Right atrium auricular region (tissue), 2 donors: Measurements from ENCODE around the gene NEMP2. TPM values are rescaled to one million over a fixed set of nuclear protein-coding genes. Genes with fewer than 3 reads are reported as not detected.

Experiments
- DNase-seq: peaks from one replicate; pipeline ENCODE4 v3.0.0-alpha.2; 2019; ENCODE audit warnings: low spot score
- H3K27ac ChIP-seq, 2 donors: fragments of 200-600 bp; sonication (generic); 1 replicate in 1 of 2; 2 replicates in 1 of 2; pipeline ENCODE4 v1.5.1; 2016 to 2019
- H3K27me3 ChIP-seq, 2 donors: fragments of 200-600 bp; sonication (generic); one replicate each; pipeline versions ENCODE4 v1.5.1 to v1.6.0; 2017 to 2019
- H3K36me3 ChIP-seq: fragments of 200-600 bp; sonication (generic); one replicate; pipeline ENCODE4 v1.5.1; 2016
- H3K4me1 ChIP-seq, 2 donors: fragments of 200-600 bp; sonication (generic); one replicate each; pipeline versions ENCODE4 v1.5.1 to v1.6.0; 2017 to 2019
- H3K4me3 ChIP-seq, 2 donors: fragments of 200-600 bp; sonication (generic); 1 replicate in 1 of 2; 2 replicates in 1 of 2; pipeline ENCODE4 v1.5.1; 2017 to 2019; ENCODE audit warnings: mild to moderate bottlenecking in 1 of 2, moderate library complexity in 1 of 2
- H3K9me3 ChIP-seq, 2 donors: fragments of 200-600 bp; sonication (generic); one replicate each; pipeline ENCODE4 v1.5.1; 2019
- total RNA-seq, 2 donors: library from RNA; depleted of rRNA; stranded (reverse); fragments of >200 nt; gene quantifications; one replicate each; pipeline ENCODE4 v1.1.0, GENCODE V29; 2016
- TF ChIP-seq, protein P1 (sequence below), 2 donors: fragments of 200-600 bp; sonication (generic); IDR thresholded peaks; one replicate each; pipeline ENCODE4 v1.5.1; 2019; ENCODE audit warnings: antibody characterized with exemption in 2 of 2

Gene NEMP2
- total RNA-seq, 2 donors from 2014 or later: 2.7 to 3.3 TPM

DNA sequence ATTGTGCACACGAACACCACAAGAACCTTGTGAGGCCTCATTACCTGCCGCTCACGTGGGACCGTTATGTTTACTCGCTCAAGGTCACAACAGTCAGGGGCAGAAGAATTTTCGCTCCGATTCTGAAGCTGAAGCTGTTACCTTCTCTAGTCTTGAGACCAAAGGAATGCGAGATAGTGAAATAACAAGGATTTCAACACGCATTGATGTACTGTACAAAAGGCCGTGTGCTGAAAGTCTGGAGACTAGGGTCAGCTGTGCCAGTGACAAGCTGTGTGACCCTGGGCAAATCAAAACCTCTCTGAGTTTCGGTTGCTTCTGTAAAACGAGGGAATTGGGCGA is 583 bp downstream of the NEMP2 start:
- TF ChIP-seq, protein P1, sequence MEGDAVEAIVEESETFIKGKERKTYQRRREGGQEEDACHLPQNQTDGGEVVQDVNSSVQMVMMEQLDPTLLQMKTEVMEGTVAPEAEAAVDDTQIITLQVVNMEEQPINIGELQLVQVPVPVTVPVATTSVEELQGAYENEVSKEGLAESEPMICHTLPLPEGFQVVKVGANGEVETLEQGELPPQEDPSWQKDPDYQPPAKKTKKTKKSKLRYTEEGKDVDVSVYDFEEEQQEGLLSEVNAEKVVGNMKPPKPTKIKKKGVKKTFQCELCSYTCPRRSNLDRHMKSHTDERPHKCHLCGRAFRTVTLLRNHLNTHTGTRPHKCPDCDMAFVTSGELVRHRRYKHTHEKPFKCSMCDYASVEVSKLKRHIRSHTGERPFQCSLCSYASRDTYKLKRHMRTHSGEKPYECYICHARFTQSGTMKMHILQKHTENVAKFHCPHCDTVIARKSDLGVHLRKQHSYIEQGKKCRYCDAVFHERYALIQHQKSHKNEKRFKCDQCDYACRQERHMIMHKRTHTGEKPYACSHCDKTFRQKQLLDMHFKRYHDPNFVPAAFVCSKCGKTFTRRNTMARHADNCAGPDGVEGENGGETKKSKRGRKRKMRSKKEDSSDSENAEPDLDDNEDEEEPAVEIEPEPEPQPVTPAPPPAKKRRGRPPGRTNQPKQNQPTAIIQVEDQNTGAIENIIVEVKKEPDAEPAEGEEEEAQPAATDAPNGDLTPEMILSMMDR (IDR thresholded peaks at IDR 0.05): no peak
- Histone ChIP-seq H3K36me3 (no peaks in the 10 kb centered on the region), H3K4me1 (peaks cover 0 to 48% of the 10 kb centered on the region in 2 donors), H3K9me3 (peaks cover 0 to 2% of the 10 kb centered on the region in 2 donors), H3K27me3 (no peaks in the 10 kb centered on the region), H3K27ac (peak overlapping the region; percentile 97 to 98), H3K4me3 (peak overlapping the region; percentile 55 to 81)
- no peak for DNase-seq

DNA sequence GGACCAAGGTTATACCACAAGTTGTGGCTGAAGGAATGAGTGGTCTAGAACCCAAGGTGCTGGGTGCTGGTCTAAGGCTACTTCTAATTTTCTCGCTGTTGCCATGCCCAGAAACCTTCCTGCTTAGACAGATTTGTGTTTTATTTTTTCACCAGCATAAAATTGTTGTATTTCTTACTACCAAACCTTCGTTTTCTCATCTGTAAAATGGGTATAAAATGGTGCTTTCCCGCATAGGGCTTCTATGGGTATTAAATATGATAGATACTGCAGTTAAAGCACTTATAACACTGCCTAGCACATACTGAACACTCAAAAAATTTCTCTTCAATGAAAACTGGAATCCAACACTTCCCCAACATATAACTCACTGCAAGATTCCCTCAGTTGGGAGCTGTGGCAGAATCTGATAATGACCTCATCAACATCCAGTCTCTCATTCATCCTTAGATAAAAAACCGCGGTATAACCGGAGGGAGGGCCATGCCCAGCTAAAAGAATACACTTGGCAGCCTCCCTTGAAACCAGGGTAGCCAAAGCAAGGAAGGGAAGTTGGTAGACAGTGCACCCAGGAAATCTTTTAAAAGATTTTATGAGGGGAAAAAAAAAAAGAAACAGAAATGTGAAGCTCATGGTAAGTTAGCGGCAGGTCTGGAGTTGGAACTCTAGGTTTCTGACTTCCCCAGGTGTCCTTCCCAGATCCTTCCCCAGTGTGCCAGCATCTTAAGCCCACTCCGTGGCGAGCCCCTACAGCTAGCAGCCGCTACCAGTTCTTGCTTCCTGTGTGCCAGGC is 1.2 kb downstream of the NEMP2 start:
- Histone ChIP-seq H3K4me1 (peaks cover 0 to 48% of the 10 kb centered on the region in 2 donors), H3K27ac (peak overlapping the region; percentile 97 to 98), H3K4me3 (peak overlapping the region; percentile 55 to 81), H3K27me3 (no peaks in the 10 kb centered on the region), H3K9me3 (no peaks in the 10 kb centered on the region), H3K36me3 (no peaks in the 10 kb centered on the region)
- DNase-seq: no peak
- TF ChIP-seq, protein P1 (IDR thresholded peaks at IDR 0.05): no peak

DNA sequence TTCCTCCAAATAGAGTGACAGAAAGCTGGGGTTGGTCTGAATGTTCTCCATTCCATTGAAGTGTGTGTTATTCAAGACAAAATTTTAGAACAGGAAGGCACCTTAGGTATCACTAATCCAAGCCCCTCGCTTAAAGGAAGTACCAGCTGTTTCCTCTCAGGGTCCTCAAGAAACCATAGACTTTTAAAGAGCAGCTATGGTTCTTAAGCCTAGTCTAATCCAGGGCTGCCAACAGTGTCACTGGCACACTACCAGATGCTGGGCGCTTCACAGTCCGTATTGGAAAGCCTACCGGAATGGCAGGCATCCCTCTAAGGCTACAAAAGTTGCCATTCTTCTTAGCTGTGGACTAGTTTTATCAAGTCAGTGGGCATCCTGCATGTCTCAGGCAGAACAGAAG is 1.9 kb downstream of the NEMP2 start:
- no peaks in the 10 kb centered on the region for H3K36me3 ChIP-seq
- H3K27me3 ChIP-seq: no peaks in the 10 kb centered on the region
- TF ChIP-seq, protein P1 (IDR thresholded peaks at IDR 0.05): no peak
- no peak overlapping the region for H3K4me3 ChIP-seq
- H3K4me1 ChIP-seq: peaks cover 0 to 48% of the 10 kb centered on the region in 2 donors
- H3K27ac ChIP-seq: peak overlapping the region; percentile 41 to 98
- no peak for DNase-seq
- no peaks in the 10 kb centered on the region for H3K9me3 ChIP-seq

DNA sequence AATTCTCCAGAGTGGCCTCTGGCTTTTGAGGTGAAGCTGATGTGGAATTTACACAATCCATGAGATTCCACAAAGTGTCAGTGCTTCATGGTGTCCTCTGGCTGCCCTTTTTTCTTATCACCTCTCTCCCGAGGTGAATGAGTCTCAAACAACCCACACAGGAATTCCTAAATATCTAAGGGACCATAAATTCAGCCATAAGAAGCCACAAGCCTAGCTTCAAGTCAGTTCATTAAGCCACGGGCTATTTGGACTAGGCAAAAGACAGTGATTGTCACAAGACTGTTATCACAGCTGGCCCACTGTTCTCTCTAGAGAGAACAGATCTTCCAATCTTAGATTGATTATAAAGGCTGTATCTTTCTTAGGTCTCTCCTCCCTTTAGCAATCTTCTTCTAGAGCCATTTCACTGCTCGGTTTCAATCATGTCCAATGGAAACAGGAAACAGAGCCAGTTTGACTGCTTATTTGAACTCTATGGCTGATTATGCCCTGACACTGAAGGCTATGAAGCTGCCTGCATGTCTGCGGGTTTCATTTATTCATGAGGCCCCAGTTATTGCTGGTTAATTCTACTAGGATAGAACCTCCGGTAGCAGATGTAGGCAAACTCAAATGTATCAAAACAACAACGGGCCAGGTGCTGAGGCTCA is 4.1 kb downstream of the NEMP2 start:
- H3K27ac ChIP-seq: peak overlapping the region; percentile 10 to 36
- no peak for DNase-seq
- TF ChIP-seq, protein P1 (IDR thresholded peaks at IDR 0.05): no peak
- no peaks in the 10 kb centered on the region for H3K36me3 ChIP-seq
- no peak overlapping the region for H3K4me3 ChIP-seq
- no peaks in the 10 kb centered on the region for H3K9me3 ChIP-seq
- peaks cover 0 to 40% of the 10 kb centered on the region in 2 donors for H3K4me1 ChIP-seq
- H3K27me3 ChIP-seq: no peaks in the 10 kb centered on the region

DNA sequence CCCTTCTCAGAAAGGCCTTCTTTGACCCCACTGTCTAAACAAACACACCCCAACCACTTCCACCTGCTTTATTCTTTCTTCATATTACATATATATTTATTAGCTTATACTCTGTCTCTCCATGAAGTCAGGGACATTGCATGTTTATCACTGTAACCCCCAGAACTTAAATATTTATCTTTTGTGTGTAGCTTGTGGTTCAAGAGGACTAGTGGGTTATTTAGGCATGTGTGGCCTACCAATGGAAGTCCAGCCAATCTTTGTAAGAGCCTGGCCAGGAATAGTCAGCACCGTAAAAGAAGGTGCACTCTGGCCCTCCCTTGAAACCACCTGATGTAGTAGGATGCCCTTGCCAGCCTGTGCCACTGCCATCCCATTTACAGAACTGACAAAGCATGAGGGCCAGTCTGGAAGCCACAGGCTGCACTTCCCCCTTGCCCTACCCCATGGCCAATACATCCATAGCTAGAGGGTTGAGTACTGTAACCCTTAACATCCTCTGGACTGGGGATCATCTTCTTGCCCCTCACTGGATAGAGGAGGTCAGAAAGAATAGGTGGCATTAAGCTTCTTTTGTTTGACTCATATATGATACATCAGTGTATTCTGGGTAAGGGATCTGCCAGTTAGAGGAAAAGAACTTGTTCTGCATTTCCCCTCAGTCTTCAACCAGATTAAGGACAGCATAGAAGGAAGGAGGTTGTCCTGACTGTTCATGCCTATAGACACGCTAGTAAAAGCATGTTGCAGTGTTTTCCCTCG is 4.9 kb downstream of the NEMP2 start:
- TF ChIP-seq, protein P1 (IDR thresholded peaks at IDR 0.05): no peak
- H3K9me3 ChIP-seq: no peaks in the 10 kb centered on the region
- DNase-seq: no peak
- H3K27ac ChIP-seq: peak overlapping the region; percentile 10 to 36
- H3K4me1 ChIP-seq: peaks cover 0 to 39% of the 10 kb centered on the region in 2 donors
- no peak overlapping the region for H3K4me3 ChIP-seq
- no peaks in the 10 kb centered on the region for H3K36me3 ChIP-seq
- H3K27me3 ChIP-seq: no peaks in the 10 kb centered on the region
